GM19397 (cell line): ENCODE measurements around the gene PLA2G1B.

Experiments
- ATAC-seq: cut with Tn5 transposase; IDR thresholded peaks from one replicate; pipeline ENCODE4 v1.9.1; 2021; ENCODE audit warnings: mild to moderate bottlenecking, moderate library complexity; ENCODE audit not compliant: unreplicated experiment

PLA2G1B gene

DNA sequence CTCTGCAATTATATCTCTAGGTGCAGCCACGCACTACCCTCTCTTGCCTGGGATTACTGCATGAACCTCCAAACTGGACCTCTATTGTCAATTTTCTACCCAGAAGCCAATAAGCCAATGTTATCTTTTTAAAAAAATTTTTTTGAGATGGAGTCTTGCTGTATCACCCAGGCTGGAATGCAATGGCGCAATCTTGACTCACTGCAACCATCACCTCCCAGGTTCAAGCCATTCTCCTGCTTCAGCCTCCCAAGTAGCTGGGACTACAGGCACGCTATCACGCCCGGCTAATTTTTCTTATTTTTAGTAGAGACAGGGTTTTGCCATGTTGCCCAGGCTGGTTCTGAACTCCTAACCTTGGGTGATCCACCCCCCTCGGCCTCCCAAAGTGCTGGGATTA lies 50.8 kb downstream of the PLA2G1B start:
- ATAC-seq, result no peak
